ENCODE results near the gene GAB4.

The GAB4 gene

DNA sequence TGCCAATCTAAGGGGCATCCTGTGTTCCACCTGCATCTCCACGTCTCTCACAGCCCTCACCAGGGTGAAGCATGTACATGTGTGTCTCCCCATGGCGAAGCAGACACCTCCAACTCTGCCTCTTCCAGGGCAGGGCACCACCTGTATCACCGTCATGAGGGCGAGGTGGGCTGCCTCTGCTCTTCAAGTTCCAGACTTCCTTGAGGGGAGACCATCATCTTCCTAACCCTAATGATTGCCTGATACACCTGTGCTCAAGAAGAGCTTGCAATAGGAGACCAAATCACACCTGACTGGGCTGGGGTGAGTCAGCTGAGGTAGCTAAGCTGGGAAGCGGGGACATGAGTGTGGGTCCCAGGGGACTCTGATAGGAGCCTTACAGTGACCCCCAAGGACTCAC, 43.7 kb downstream of the GAB4 start:
- Histone ChIP-seq H3K79me2 (ENCODE audit: control insufficient read depth, low read length) (no peaks in the 10 kb centered on the region), H3K4me3 (ENCODE audit: low read length) (no peak overlapping the region), H3K4me2 (ENCODE audit: low read length) (no peak overlapping the region), H3K4me1 (ENCODE audit: control insufficient read depth, low read length) (peaks cover 1% of the 10 kb centered on the region; the same call in 1 of the 2 replicates), H3K27ac (ENCODE audit: low read depth, low read length) (no peak overlapping the region), H4K20me1 (ENCODE audit: control insufficient read depth, insufficient read depth, low read depth, low read length) (no peaks in the 10 kb centered on the region), H3K9me2 (replicated peaks; ENCODE audit: control insufficient read depth, low read length) (no peaks in the 10 kb centered on the region), H3F3A (ENCODE audit: control insufficient read depth, insufficient read depth) (no peaks in the 10 kb centered on the region), H3K27me3 (ENCODE audit: control insufficient read depth, low read length) (no peaks in the 10 kb centered on the region), H3K36me3 (ENCODE audit: control insufficient read depth, low read length) (no peaks in the 10 kb centered on the region), H3K9me3 (ENCODE audit: control insufficient read depth, insufficient read depth, low read length) (no peaks in the 10 kb centered on the region)
- TF ChIP-seq, protein P1, sequence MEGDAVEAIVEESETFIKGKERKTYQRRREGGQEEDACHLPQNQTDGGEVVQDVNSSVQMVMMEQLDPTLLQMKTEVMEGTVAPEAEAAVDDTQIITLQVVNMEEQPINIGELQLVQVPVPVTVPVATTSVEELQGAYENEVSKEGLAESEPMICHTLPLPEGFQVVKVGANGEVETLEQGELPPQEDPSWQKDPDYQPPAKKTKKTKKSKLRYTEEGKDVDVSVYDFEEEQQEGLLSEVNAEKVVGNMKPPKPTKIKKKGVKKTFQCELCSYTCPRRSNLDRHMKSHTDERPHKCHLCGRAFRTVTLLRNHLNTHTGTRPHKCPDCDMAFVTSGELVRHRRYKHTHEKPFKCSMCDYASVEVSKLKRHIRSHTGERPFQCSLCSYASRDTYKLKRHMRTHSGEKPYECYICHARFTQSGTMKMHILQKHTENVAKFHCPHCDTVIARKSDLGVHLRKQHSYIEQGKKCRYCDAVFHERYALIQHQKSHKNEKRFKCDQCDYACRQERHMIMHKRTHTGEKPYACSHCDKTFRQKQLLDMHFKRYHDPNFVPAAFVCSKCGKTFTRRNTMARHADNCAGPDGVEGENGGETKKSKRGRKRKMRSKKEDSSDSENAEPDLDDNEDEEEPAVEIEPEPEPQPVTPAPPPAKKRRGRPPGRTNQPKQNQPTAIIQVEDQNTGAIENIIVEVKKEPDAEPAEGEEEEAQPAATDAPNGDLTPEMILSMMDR (IDR thresholded peaks at IDR 0.05; ENCODE audit: low read depth, low read length, poor library complexity, severe bottlenecking) = no peak
- no peak for TF ChIP-seq EZH2phosphoT487 (IDR thresholded peaks at IDR 0.05; ENCODE audit: borderline replicate concordance, low read length)

DNA sequence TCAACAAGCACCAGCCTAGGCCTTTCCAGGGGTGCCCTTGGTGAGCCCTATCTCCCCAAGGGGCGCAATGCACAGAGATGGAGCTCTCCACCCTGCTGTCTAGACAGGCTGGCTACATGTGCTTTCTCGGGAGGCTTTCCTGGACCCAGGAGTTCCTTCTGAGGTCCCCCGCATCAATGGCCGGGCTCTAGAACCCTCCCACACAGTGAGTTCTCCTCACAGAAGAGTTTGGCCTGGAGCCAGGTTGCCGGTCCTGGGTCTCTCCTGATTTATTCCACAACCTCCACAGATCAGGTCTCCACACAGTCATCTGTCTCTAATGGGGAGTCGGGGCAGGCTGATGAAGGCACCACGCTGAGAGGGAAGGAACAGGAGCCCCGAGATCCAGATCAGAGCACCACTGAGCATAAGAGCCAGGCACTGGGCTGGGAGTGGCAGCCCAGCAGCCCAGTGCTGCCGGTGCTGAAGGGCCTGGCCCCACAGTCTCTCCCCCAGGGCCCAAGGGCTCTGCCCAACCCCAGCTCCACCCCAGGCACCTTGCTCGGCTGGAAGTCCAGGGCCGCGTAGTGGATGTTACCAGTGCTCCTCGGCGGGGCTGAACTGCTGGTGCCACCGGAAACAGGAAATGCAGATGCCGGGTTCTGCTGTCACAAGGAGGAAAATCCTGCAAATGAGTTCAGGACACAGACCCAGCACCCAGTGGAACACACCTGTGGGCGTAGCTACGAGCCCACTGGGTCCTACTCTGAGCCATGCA, 44.7 kb downstream of the GAB4 start:
- Histone ChIP-seq H3K9me3 (ENCODE audit: control insufficient read depth, insufficient read depth, low read length) (no peaks in the 10 kb centered on the region), H3K36me3 (ENCODE audit: control insufficient read depth, low read length) (no peaks in the 10 kb centered on the region), H3K4me1 (ENCODE audit: control insufficient read depth, low read length) (peaks cover 3% of the 10 kb centered on the region; the same call in 1 of the 2 replicates), H3K27ac (ENCODE audit: low read depth, low read length) (no peak overlapping the region), H4K20me1 (ENCODE audit: control insufficient read depth, insufficient read depth, low read depth, low read length) (no peaks in the 10 kb centered on the region), H3K9me2 (replicated peaks; ENCODE audit: control insufficient read depth, low read length) (no peaks in the 10 kb centered on the region), H3K79me2 (ENCODE audit: control insufficient read depth, low read length) (no peaks in the 10 kb centered on the region), H3K4me3 (ENCODE audit: low read length) (no peak overlapping the region), H3K4me2 (ENCODE audit: low read length) (no peak overlapping the region), H3F3A (ENCODE audit: control insufficient read depth, insufficient read depth) (no peaks in the 10 kb centered on the region), H3K27me3 (ENCODE audit: control insufficient read depth, low read length) (no peaks in the 10 kb centered on the region)
- TF ChIP-seq EZH2phosphoT487 (IDR thresholded peaks at IDR 0.05; ENCODE audit: borderline replicate concordance, low read length) = no peak

DNA sequence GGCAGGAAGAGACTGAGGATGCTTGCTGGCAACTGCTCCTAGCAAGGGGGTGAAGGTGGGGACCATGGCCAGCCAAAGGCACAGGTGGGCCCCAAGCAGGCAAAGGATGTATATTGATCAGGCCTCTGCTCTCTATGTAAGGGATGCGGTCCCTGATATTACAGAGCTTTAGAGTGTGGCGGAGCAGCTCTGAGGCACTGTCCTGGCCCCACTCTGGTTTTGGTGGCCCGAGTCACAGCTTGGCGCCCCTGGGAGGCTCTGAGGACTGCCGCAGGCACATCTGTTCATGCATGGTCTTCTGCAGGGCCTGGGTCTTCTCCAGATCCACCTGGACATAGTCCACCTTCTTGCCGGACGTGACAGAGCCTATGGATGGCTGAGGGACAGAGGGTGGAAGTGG, 45.5 kb downstream of the GAB4 start:
- no peaks in the 10 kb centered on the region for H3K36me3 ChIP-seq (ENCODE audit: control insufficient read depth, low read length)
- no peaks in the 10 kb centered on the region for H4K20me1 ChIP-seq (ENCODE audit: control insufficient read depth, insufficient read depth, low read depth, low read length)
- H3K9me2 ChIP-seq (replicated peaks; ENCODE audit: control insufficient read depth, low read length) = no peaks in the 10 kb centered on the region
- no peak overlapping the region for H3K4me2 ChIP-seq (ENCODE audit: low read length)
- H3K4me1 ChIP-seq (ENCODE audit: control insufficient read depth, low read length) = peaks cover 3% of the 10 kb centered on the region; the same call in 1 of the 2 replicates
- no peaks in the 10 kb centered on the region for H3F3A ChIP-seq (ENCODE audit: control insufficient read depth, insufficient read depth)
- H3K27me3 ChIP-seq (ENCODE audit: control insufficient read depth, low read length) = no peaks in the 10 kb centered on the region
- TF ChIP-seq EZH2phosphoT487 (IDR thresholded peaks at IDR 0.05; ENCODE audit: borderline replicate concordance, low read length) = no peak
- TF ChIP-seq, protein P1 (IDR thresholded peaks at IDR 0.05; ENCODE audit: low read depth, low read length, poor library complexity, severe bottlenecking) = no peak
- no peak overlapping the region for H3K4me3 ChIP-seq (ENCODE audit: low read length)
- H3K79me2 ChIP-seq (ENCODE audit: control insufficient read depth, low read length) = no peaks in the 10 kb centered on the region
- no peaks in the 10 kb centered on the region for H3K9me3 ChIP-seq (ENCODE audit: control insufficient read depth, insufficient read depth, low read length)
- no peak overlapping the region for H3K27ac ChIP-seq (ENCODE audit: low read depth, low read length)

DNA sequence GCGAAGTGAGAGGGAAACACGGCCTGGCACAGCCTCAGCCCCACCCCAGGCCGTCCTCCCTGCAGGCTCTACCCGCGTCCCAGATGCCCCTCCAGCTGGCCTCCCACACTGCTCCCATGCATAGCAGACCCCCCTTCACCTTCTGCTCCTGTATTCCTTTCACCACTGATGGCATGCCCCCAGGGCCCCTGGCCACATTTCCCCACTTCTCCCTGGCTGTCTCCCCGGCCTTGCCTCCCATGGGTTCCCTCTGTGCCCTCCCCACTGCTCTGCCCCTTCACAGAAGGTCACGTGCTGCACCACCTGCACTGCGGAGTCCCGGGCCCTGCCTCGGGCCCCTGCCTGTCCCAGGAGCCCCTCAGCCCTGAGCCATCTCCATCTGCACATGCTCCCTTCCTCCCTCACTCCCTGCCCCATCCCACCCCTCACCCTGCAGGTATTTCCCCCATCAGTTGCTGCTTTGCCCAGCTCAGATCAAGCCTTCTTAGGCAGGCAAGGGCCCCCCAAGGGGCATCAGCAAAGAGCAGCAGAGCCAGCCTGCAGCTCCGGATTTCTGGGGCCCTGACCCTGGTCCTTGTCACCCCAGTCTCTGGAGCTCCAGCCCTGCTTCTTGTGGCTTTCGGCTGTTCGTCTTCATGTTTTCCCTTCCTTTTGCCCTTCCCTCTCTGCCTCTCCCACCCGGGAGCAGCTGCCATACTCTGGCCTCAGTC, 46.4 kb downstream of the GAB4 start:
- Histone ChIP-seq H3K9me2 (replicated peaks; ENCODE audit: control insufficient read depth, low read length) (no peaks in the 10 kb centered on the region), H3K4me2 (ENCODE audit: low read length) (no peak overlapping the region), H3K36me3 (ENCODE audit: control insufficient read depth, low read length) (no peaks in the 10 kb centered on the region), H3K9me3 (ENCODE audit: control insufficient read depth, insufficient read depth, low read length) (no peaks in the 10 kb centered on the region), H3K27ac (ENCODE audit: low read depth, low read length) (no peak overlapping the region), H3K79me2 (ENCODE audit: control insufficient read depth, low read length) (no peaks in the 10 kb centered on the region), H3K4me3 (ENCODE audit: low read length) (no peak overlapping the region), H4K20me1 (ENCODE audit: control insufficient read depth, insufficient read depth, low read depth, low read length) (no peaks in the 10 kb centered on the region), H3F3A (ENCODE audit: control insufficient read depth, insufficient read depth) (no peaks in the 10 kb centered on the region), H3K4me1 (ENCODE audit: control insufficient read depth, low read length) (peaks cover 3% of the 10 kb centered on the region; the same call in 1 of the 2 replicates), H3K27me3 (ENCODE audit: control insufficient read depth, low read length) (no peaks in the 10 kb centered on the region)
- no peak for TF ChIP-seq EZH2phosphoT487 (IDR thresholded peaks at IDR 0.05; ENCODE audit: borderline replicate concordance, low read length)
- TF ChIP-seq, protein P1 (IDR thresholded peaks at IDR 0.05; ENCODE audit: low read depth, low read length, poor library complexity, severe bottlenecking) = no peak

Data from DOHH2 (cell line).